PC-3 (cell line): ENCODE data around the gene HERC3. TPM values are rescaled to one million over a fixed set of nuclear protein-coding genes. Genes with fewer than 3 reads are reported as not detected.

Experiments
- ATAC-seq: fragments of 200-7000 bp; cut with Tn5 transposase; 2 replicates; pipeline ENCODE4 v1.9.1; 2020; ENCODE audit warnings: mild to moderate bottlenecking, moderate library complexity
- BruUV-seq: library from RNA; stranded (reverse); fragments of 400-500 nt; replicated peaks from 2 replicates; lab custom pipeline; 2021; lab: Mats Ljungman, UMichigan
- CTCF ChIA-PET: fragments of 300-600 bp; sonication (Branson Sonifier 250); formaldehyde crosslinking; loops from one replicate; lab custom pipeline; 2022; ENCODE audit warnings: antibody characterized with exemption; lab: Charles Lee
- POLR2A ChIA-PET: fragments of 300-600 bp; sonication (Branson Sonifier 250); formaldehyde crosslinking; loops from one replicate; lab custom pipeline; 2022; ENCODE audit warnings: antibody characterized with exemption; ENCODE audit not compliant: unreplicated experiment; lab: Charles Lee
- DNase-seq: peaks from one replicate; pipeline ENCODE4 v3.0.0-alpha.2; 2015
- H2AFZ ChIP-seq: fragments of 300-600 bp; sonication (generic); 2 replicates; pipeline ENCODE4 v1.6.0; 2016; ENCODE audit warnings: antibody characterized with exemption, low read length
- H3F3A ChIP-seq: fragments of 300-600 bp; sonication (generic); one replicate; pipeline ENCODE4 v1.6.0; 2017; ENCODE audit warnings: antibody characterized with exemption, low read length, control low read depth, mild to moderate bottlenecking; ENCODE audit not compliant: unreplicated experiment
- H3K27ac ChIP-seq: fragments of 300-600 bp; sonication (generic); 2 replicates; pipeline ENCODE4 v1.5.1; 2016; ENCODE audit warnings: mild to moderate bottlenecking, low read length
- H3K27me3 ChIP-seq: fragments of 300-600 bp; sonication (generic); 2 replicates; pipeline ENCODE4 v1.6.1; 2016; ENCODE audit warnings: low read length, mixed read lengths
- H3K36me3 ChIP-seq: fragments of 300-600 bp; sonication (generic); 2 replicates; pipeline ENCODE4 v1.6.1; 2016; ENCODE audit warnings: low read depth, mixed run types, low read length, mixed read lengths
- H3K4me1 ChIP-seq: fragments of 300-600 bp; sonication (generic); 2 replicates; pipeline ENCODE4 v1.5.1; 2016; ENCODE audit warnings: low read length; ENCODE audit not compliant: insufficient read depth
- H3K4me2 ChIP-seq: fragments of 300-600 bp; sonication (generic); 2 replicates; pipeline ENCODE4 v1.6.0; 2016; ENCODE audit warnings: low read length
- H3K4me3 ChIP-seq: fragments of 300-600 bp; sonication (generic); 2 replicates; pipeline ENCODE4 v1.5.1; 2016; ENCODE audit warnings: mild to moderate bottlenecking, low read length, mixed read lengths
- H3K79me2 ChIP-seq: fragments of 300-600 bp; sonication (generic); 2 replicates; pipeline ENCODE4 v1.6.1; 2017; ENCODE audit warnings: low read length, mixed read lengths
- H3K9ac ChIP-seq: fragments of 300-600 bp; sonication (generic); 2 replicates; pipeline ENCODE4 v1.6.0; 2016; ENCODE audit warnings: mild to moderate bottlenecking, low read length
- H3K9me2 ChIP-seq: fragments of 300-600 bp; sonication (generic); replicated peaks from 2 replicates; pipeline ENCODE4 v1.6.1; 2016; ENCODE audit warnings: mixed run types, low read length, mixed read lengths
- H3K9me3 ChIP-seq: fragments of 300-600 bp; sonication (generic); 2 replicates; pipeline ENCODE4 v1.6.1; 2016; ENCODE audit warnings: low read length, mixed read lengths
- H4K20me1 ChIP-seq: fragments of 300-600 bp; sonication (generic); 2 replicates; pipeline ENCODE4 v1.6.1; 2016; ENCODE audit warnings: low read length, mixed read lengths
- EZH2 ChIP-seq: fragments of 300-600 bp; sonication (generic); IDR thresholded peaks from one replicate; pipeline ENCODE4 v1.6.1; 2017; ENCODE audit warnings: antibody characterized with exemption, mild to moderate bottlenecking, low read length; ENCODE audit not compliant: unreplicated experiment
- EZH2phosphoT487 ChIP-seq: fragments of 300-600 bp; sonication (generic); IDR thresholded peaks from 2 replicates; pipeline ENCODE4 v1.6.1; 2018; ENCODE audit warnings: mild to moderate bottlenecking, antibody characterized with exemption, low read length, borderline replicate concordance
- intact Hi-C: fragments of 100-400 bp; cut with micrococcal nuclease; formaldehyde crosslinking; loops from 2 replicates; pipeline ENCODE4 v1.9.0; 2023
- total RNA-seq: library from RNA; depleted of rRNA; stranded (reverse); fragments of >200 nt; gene quantifications from 2 replicates; pipeline ENCODE4 v1.2.3, GENCODE V29; 2014; rRNA removed
- TF ChIP-seq, protein P1 (sequence below): fragments of 300-600 bp; sonication (generic); conservative IDR thresholded peaks from 2 replicates; pipeline ENCODE4 v1.5.1; 2017; ENCODE audit warnings: antibody characterized with exemption, low read depth, mild to moderate bottlenecking, low read length

Gene HERC3
- total RNA-seq, 1 experiment from 2014 or later = 5.2 TPM

GRCh38 chr4:88757067-88757466, 164.8 kb downstream of the HERC3 start:
- ATAC-seq (no peak), DNase-seq (no peak)
- Histone ChIP-seq H3K9me2 (no peaks in the 10 kb centered on the region), H3K4me2 (no peak overlapping the region), H4K20me1 (no peaks in the 10 kb centered on the region), H3K27ac (no peak overlapping the region), H3F3A (no peaks in the 10 kb centered on the region), H3K36me3 (no peaks in the 10 kb centered on the region), H3K4me3 (no peak overlapping the region), H3K9me3 (no peaks in the 10 kb centered on the region), H3K27me3 (no peaks in the 10 kb centered on the region), H3K9ac (no peak overlapping the region), H3K4me1 (peaks cover 18% of the 10 kb centered on the region), H2AFZ (no peak overlapping the region), H3K79me2 (no peaks in the 10 kb centered on the region)
- TF ChIP-seq, protein P1, sequence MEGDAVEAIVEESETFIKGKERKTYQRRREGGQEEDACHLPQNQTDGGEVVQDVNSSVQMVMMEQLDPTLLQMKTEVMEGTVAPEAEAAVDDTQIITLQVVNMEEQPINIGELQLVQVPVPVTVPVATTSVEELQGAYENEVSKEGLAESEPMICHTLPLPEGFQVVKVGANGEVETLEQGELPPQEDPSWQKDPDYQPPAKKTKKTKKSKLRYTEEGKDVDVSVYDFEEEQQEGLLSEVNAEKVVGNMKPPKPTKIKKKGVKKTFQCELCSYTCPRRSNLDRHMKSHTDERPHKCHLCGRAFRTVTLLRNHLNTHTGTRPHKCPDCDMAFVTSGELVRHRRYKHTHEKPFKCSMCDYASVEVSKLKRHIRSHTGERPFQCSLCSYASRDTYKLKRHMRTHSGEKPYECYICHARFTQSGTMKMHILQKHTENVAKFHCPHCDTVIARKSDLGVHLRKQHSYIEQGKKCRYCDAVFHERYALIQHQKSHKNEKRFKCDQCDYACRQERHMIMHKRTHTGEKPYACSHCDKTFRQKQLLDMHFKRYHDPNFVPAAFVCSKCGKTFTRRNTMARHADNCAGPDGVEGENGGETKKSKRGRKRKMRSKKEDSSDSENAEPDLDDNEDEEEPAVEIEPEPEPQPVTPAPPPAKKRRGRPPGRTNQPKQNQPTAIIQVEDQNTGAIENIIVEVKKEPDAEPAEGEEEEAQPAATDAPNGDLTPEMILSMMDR = no peak
- TF ChIP-seq EZH2phosphoT487 (no peak), EZH2 (no peak)
- intact Hi-C loops = no loop called here
- ChIA-PET CTCF (no interaction called here), POLR2A (no interaction called here)
- no TSS peak for BruUV-seq

GRCh38 chr4:88757776-88758175, 165.5 kb downstream of the HERC3 start:
- no peak overlapping the region for H2AFZ ChIP-seq
- ATAC-seq (no peak), DNase-seq (no peak)
- no peaks in the 10 kb centered on the region for H3K36me3 ChIP-seq
- BruUV-seq = no TSS peak
- ChIA-PET POLR2A (no interaction called here), CTCF (no interaction called here)
- H3K79me2 ChIP-seq = no peaks in the 10 kb centered on the region
- H3K4me1 ChIP-seq = peaks cover 10% of the 10 kb centered on the region; the same call in 1 of the 2 replicates
- H3K9ac ChIP-seq = no peak overlapping the region
- no peak overlapping the region for H3K4me2 ChIP-seq
- no peaks in the 10 kb centered on the region for H3F3A ChIP-seq
- H4K20me1 ChIP-seq = no peaks in the 10 kb centered on the region
- TF ChIP-seq EZH2 = no peak
- no peak for TF ChIP-seq EZH2phosphoT487
- TF ChIP-seq, protein P1 = no peak
- no peaks in the 10 kb centered on the region for H3K27me3 ChIP-seq
- H3K4me3 ChIP-seq = no peak overlapping the region
- H3K27ac ChIP-seq = no peak overlapping the region
- H3K9me3 ChIP-seq = no peaks in the 10 kb centered on the region
- H3K9me2 ChIP-seq = no peaks in the 10 kb centered on the region
- intact Hi-C loops = no loop called here

Other genes with a start within 250 kb of the HERC3 start
- gene HERC6, start 213.6 kb upstream of the HERC3 start, total RNA-seq = 4.8 and 7.2 TPM in 2 replicates
- 2.6 and 3.2 TPM in 2 replicates for gene HERC5, start 135.4 kb upstream of the HERC3 start, total RNA-seq
- gene PYURF, start 68.7 kb upstream of the HERC3 start, total RNA-seq = 143 and 159 TPM in 2 replicates
- not detected in 2 replicates for gene NAP1L5, start 105.3 kb downstream of the HERC3 start, total RNA-seq